ENCODE results near the gene ZNF358.

DNA sequence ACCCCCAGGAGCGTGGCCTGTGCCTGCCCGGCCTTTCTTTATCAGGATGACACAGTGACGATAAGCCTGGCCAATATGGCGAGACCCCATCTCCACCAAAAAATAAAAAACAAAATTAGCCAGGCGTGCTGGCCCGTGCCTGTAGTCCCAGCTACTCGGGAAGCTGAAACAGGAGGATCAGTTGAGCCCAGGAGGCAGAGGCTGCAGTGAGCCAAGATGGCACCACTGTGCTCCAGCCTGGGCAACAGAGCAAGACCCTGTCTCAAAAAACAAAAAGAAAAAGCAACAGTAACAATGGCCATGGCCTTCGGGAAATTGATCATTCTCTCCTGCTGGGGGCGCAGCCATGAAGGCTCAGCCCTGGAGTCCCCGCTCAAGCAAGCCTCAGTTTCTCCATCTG lies 38.1 kb upstream of the ZNF358 start:
- TF ChIP-seq, protein P1, sequence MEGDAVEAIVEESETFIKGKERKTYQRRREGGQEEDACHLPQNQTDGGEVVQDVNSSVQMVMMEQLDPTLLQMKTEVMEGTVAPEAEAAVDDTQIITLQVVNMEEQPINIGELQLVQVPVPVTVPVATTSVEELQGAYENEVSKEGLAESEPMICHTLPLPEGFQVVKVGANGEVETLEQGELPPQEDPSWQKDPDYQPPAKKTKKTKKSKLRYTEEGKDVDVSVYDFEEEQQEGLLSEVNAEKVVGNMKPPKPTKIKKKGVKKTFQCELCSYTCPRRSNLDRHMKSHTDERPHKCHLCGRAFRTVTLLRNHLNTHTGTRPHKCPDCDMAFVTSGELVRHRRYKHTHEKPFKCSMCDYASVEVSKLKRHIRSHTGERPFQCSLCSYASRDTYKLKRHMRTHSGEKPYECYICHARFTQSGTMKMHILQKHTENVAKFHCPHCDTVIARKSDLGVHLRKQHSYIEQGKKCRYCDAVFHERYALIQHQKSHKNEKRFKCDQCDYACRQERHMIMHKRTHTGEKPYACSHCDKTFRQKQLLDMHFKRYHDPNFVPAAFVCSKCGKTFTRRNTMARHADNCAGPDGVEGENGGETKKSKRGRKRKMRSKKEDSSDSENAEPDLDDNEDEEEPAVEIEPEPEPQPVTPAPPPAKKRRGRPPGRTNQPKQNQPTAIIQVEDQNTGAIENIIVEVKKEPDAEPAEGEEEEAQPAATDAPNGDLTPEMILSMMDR (IDR thresholded peaks at IDR 0.05): no peak
- no peak for TF ChIP-seq EP300 (IDR thresholded peaks at IDR 0.05; ENCODE audit: low read depth)

Measured in transverse colon (tissue), 3 donors.